Liver (tissue), 9 donors: ENCODE data around the gene LRRC45. TPM values are rescaled to one million over a fixed set of nuclear protein-coding genes. Genes with fewer than 3 reads are reported as not detected.

Experiments used
- DNase-seq: peaks from one replicate; pipeline ENCODE4 v3.0.0-alpha.2; 2017; ENCODE audit warnings: low spot score
- H3K27ac ChIP-seq, 2 donors: one replicate each; pipeline ENCODE4 v1.7.0; 2013; ENCODE audit warnings: inconsistent platforms in 2 of 2, low read length in 2 of 2, control low read depth in 1 of 2, low read depth in 1 of 2, mild to moderate bottlenecking in 1 of 2
- H3K27me3 ChIP-seq, 4 donors: one replicate each; pipeline versions ENCODE4 v1.6.1 to v1.7.0; 2013; ENCODE audit warnings: low read length in 3 of 4, inconsistent platforms in 1 of 4, mild to moderate bottlenecking in 1 of 4, moderate library complexity in 1 of 4; ENCODE audit not compliant: control insufficient read depth in 4 of 4, insufficient read depth in 4 of 4
- H3K36me3 ChIP-seq, 4 donors: one replicate each; pipeline versions ENCODE4 v1.6.1 to v1.7.0; 2013; ENCODE audit warnings: low read length in 3 of 4, mild to moderate bottlenecking in 3 of 4, low read depth in 1 of 4, moderate library complexity in 1 of 4; ENCODE audit not compliant: control insufficient read depth in 4 of 4, insufficient read depth in 3 of 4
- H3K4me1 ChIP-seq, 4 donors: one replicate each; pipeline versions ENCODE4 v1.6.1 to v1.7.0; 2013; ENCODE audit warnings: low read length in 3 of 4, mild to moderate bottlenecking in 3 of 4, moderate library complexity in 1 of 4; ENCODE audit not compliant: control insufficient read depth in 4 of 4, insufficient read depth in 4 of 4
- H3K4me3 ChIP-seq, 3 donors: one replicate each; pipeline versions ENCODE4 v1.6.1 to v1.7.0; 2013; ENCODE audit warnings: low read length in 3 of 3, control low read depth in 1 of 3, low read depth in 1 of 3, mild to moderate bottlenecking in 1 of 3
- H3K9ac ChIP-seq, 2 donors: one replicate each; pipeline ENCODE4 v1.7.0; 2013; ENCODE audit warnings: low read length in 2 of 2, mild to moderate bottlenecking in 2 of 2, moderate library complexity in 2 of 2, control low read depth in 1 of 2, low read depth in 1 of 2
- H3K9me3 ChIP-seq, 4 donors: one replicate each; pipeline versions ENCODE4 v1.6.1 to v1.7.0; 2013; ENCODE audit warnings: low read length in 3 of 4; ENCODE audit not compliant: control insufficient read depth in 4 of 4
- CTCF ChIP-seq: fragments of 150-350 bp; IDR thresholded peaks from 2 replicates; pipeline ENCODE4 v1.5.1; 2017; ENCODE audit warnings: improper control_type of control experiment, low read depth, low read length; ENCODE audit not compliant: missing input control
- EGR1 ChIP-seq, 2 donors: IDR thresholded peaks; 2 replicates each; pipeline ENCODE4 v1.6.1; 2016 to 2018; ENCODE audit warnings: antibody characterized with exemption in 2 of 2, low read depth in 2 of 2
- FOXA1 ChIP-seq: IDR thresholded peaks from 2 replicates; pipeline ENCODE4 v1.6.1; 2016; ENCODE audit warnings: antibody characterized with exemption
- FOXA2 ChIP-seq: IDR thresholded peaks from 2 replicates; pipeline ENCODE4 v1.6.1; 2016; ENCODE audit warnings: antibody characterized with exemption
- HNF4A ChIP-seq, 2 donors: conservative IDR thresholded peaks; 2 replicates each; pipeline ENCODE4 v1.6.1; 2016; ENCODE audit warnings: antibody characterized with exemption in 2 of 2, mild to moderate bottlenecking in 2 of 2
- JUND ChIP-seq, 2 donors: IDR thresholded peaks; 2 replicates each; pipeline ENCODE4 v1.6.1; 2016; ENCODE audit warnings: antibody characterized with exemption in 2 of 2
- NR2F2 ChIP-seq: IDR thresholded peaks from 2 replicates; pipeline ENCODE4 v1.6.1; 2016; ENCODE audit warnings: antibody characterized with exemption
- RAD21 ChIP-seq, 2 donors: IDR thresholded peaks; 2 replicates each; pipeline ENCODE4 v1.6.1; 2016; ENCODE audit warnings: antibody characterized with exemption in 2 of 2, mild to moderate bottlenecking in 2 of 2
- REST ChIP-seq: IDR thresholded peaks from 2 replicates; pipeline ENCODE4 v1.6.1; 2016; ENCODE audit warnings: antibody characterized with exemption, mild to moderate bottlenecking
- RXRA ChIP-seq, 2 donors: IDR thresholded peaks; 2 replicates each; pipeline ENCODE4 v1.6.1; 2017 to 2018; ENCODE audit warnings: antibody characterized with exemption in 2 of 2, mild to moderate bottlenecking in 1 of 2
- SP1 ChIP-seq: IDR thresholded peaks from 2 replicates; pipeline ENCODE4 v1.6.1; 2018; ENCODE audit warnings: antibody characterized with exemption, mild to moderate bottlenecking
- TAF1 ChIP-seq: conservative IDR thresholded peaks from 2 replicates; pipeline ENCODE4 v1.6.1; 2016; ENCODE audit warnings: antibody characterized with exemption, mild to moderate bottlenecking
- YY1 ChIP-seq: IDR thresholded peaks from 2 replicates; pipeline ENCODE4 v1.6.1; 2016; ENCODE audit warnings: antibody characterized with exemption, mild to moderate bottlenecking
- ZBTB33 ChIP-seq: IDR thresholded peaks from 2 replicates; pipeline ENCODE4 v1.6.1; 2016; ENCODE audit warnings: antibody characterized with exemption
- WGBS: extraction: QIAGEN DNeasy Blood & Tissue Kit; methylation state at CpG from one replicate; pipeline ENCODE4 v1.1.7; 2013; 5-methylcytosine and 5-hydroxymethylcytosine counted together
- polyA plus RNA-seq, 2 donors: library from polyadenylated mRNA; stranded (reverse) in 1 of 2; unstranded in 1 of 2; fragments of 200-250 nt in 1 of 2; fragments of >200 nt in 1 of 2; fragmentation: Nextera tagmentation in 1 of 2; extraction: Ambion mirVana in 1 of 2; gene quantifications; one replicate each; pipeline versions ENCODE4 v1.2.1 to v1.2.3, GENCODE V29; 2013 to 2015
- total RNA-seq, 2 donors: library from RNA; depleted of rRNA; stranded (reverse); fragments of >200 nt; gene quantifications; one replicate each; pipeline ENCODE4 v1.2.3, GENCODE V29; 2014
- TF ChIP-seq, protein P1 (sequence below): IDR thresholded peaks from 2 replicates; pipeline ENCODE4 v1.6.1; 2016; ENCODE audit warnings: antibody characterized with exemption
- donor health status: healthy.
- donor health status: healthy.
- donor health status: healthy.
- donor health status: healthy.
- donor health status: healthy.

The LRRC45 gene
- total and polyA plus RNA-seq, 4 donors, result 4.0 to 14.1 (median 7.0) TPM

- H3K9me3 ChIP-seq, result no peaks in the 10 kb centered on the region
- TF ChIP-seq FOXA2, result no peak
- no peak for TF ChIP-seq HNF4A (conservative IDR thresholded peaks at IDR 0.05)
- no peak for TF ChIP-seq RAD21 (IDR thresholded peaks at IDR 0.05)
- TF ChIP-seq TAF1, result no peak
- no peak for TF ChIP-seq RXRA (IDR thresholded peaks at IDR 0.05)
- TF ChIP-seq CTCF, result no peak
- no peak for TF ChIP-seq FOXA1
- TF ChIP-seq EGR1 (IDR thresholded peaks at IDR 0.05; ENCODE audit: low read depth in 2 of 2), result no peak
- no peak for TF ChIP-seq JUND (IDR thresholded peaks at IDR 0.05)
- no peak for TF ChIP-seq REST
- no peak for TF ChIP-seq NR2F2
- TF ChIP-seq, protein P1, sequence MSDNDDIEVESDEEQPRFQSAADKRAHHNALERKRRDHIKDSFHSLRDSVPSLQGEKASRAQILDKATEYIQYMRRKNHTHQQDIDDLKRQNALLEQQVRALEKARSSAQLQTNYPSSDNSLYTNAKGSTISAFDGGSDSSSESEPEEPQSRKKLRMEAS, result no peak
- TF ChIP-seq SP1, result no peak
- no peak for TF ChIP-seq YY1
- TF ChIP-seq ZBTB33, result no peak
- H3K4me3 ChIP-seq, result no peak overlapping the region
- DNase-seq, result no peak
- H3K4me1 ChIP-seq, result peaks cover 5 to 17% (median 14%) of the 10 kb centered on the region in 4 donors
- 86% methylated on average over 19 of the region's 19 CpGs for WGBS
- H3K36me3 ChIP-seq, result peaks cover 6 to 77% (median 30%) of the 10 kb centered on the region in 4 donors
- no peak overlapping the region for H3K27ac ChIP-seq
- H3K27me3 ChIP-seq, result no peaks in the 10 kb centered on the region
- H3K9ac ChIP-seq, result no peak overlapping the region
These were observed 36.3 kb downstream of the LRRC45 start for GRCh38 chr17:82059272-82060000.

GRCh38 chr17:82060001-82060380 lies 36.9 kb downstream of the LRRC45 start:
- Histone ChIP-seq H3K4me3 (no peak overlapping the region), H3K27me3 (no peaks in the 10 kb centered on the region), H3K9me3 (no peaks in the 10 kb centered on the region), H3K4me1 (peaks cover 6 to 23% (median 19%) of the 10 kb centered on the region in 4 donors), H3K36me3 (peaks cover 6 to 73% (median 30%) of the 10 kb centered on the region in 4 donors), H3K9ac (no peak overlapping the region), H3K27ac (no peak overlapping the region)
- 90% methylated on average over 16 of the region's 16 CpGs for WGBS
- no peak for DNase-seq
- no peak for TF ChIP-seq REST
